Stimulated activated CD4-positive, alpha-beta T cell treated with anti-CD3 and anti-CD28 coated beads, Interleukin-4, amount 100 ng/mL, for 1 hour (primary cell): ENCODE results near the gene IL3RA.
"Not testable (repeated sequence)": the region's sequence is repeated elsewhere in the genome, so short reads cannot be mapped to it uniquely, and the experiment has no call there.

Experiments used
- DNase-seq: peaks from one replicate; pipeline ENCODE4 v3.0.0-alpha.2; 2020

IL3RA gene

GRCh38 chrX:1426321-1426720 is 89.7 kb downstream of the IL3RA start:
- DNase-seq: not testable (repeated sequence)

- DNase-seq: no peak
Measured at GRCh38 chrX:1427756-1428155, 91.2 kb downstream of the IL3RA start.

GRCh38 chrX:1430451-1430850 is 93.9 kb downstream of the IL3RA start:
- DNase-seq: no peak
